GM19438 (cell line): ENCODE measurements around the gene C2orf15.
"Not testable (repeated sequence)": the region's sequence is repeated elsewhere in the genome, so short reads cannot be mapped to it uniquely, and the experiment has no call there.

Experiments
- ATAC-seq: cut with Tn5 transposase; IDR thresholded peaks from one replicate; pipeline ENCODE4 v1.9.1; 2021; ENCODE audit warnings: low read depth; ENCODE audit not compliant: unreplicated experiment

C2orf15 gene

GRCh38 chr2:99141110-99142108 lies at the start of gene C2orf15:
TSS of gene C2orf15 (plus strand) at chr2:99141707. CDS start at chr2:99150559, 8,852 bp downstream.
- ATAC-seq: peak; percentile 86

- ATAC-seq: no peak
Observed at GRCh38 chr2:99096728-99097127, 44.8 kb upstream of the C2orf15 start.

GRCh38 chr2:99101697-99102096 lies 39.8 kb upstream of the C2orf15 start:
- no peak for ATAC-seq

GRCh38 chr2:99104006-99104405 lies 37.5 kb upstream of the C2orf15 start:
- no peak for ATAC-seq

GRCh38 chr2:99106913-99107312 lies 34.6 kb upstream of the C2orf15 start:
- no peak for ATAC-seq

- ATAC-seq: no peak
Observed at GRCh38 chr2:99111236-99111635, 30.3 kb upstream of the C2orf15 start.

GRCh38 chr2:99111945-99112344 lies 29.6 kb upstream of the C2orf15 start:
- ATAC-seq: no peak

GRCh38 chr2:99112617-99113016 lies 28.9 kb upstream of the C2orf15 start:
- no peak for ATAC-seq

- no peak for ATAC-seq
Observed at GRCh38 chr2:99127981-99128380, 13.5 kb upstream of the C2orf15 start.

GRCh38 chr2:99135044-99135556 lies 6.4 kb upstream of the C2orf15 start:
- not testable (repeated sequence) for ATAC-seq

GRCh38 chr2:99139003-99139402 lies 2.5 kb upstream of the C2orf15 start:
- no peak for ATAC-seq

GRCh38 chr2:99140056-99140859 lies 1.2 kb upstream of the C2orf15 start:
- no peak for ATAC-seq

- ATAC-seq: peak; percentile 35
Observed at GRCh38 chr2:99140860-99141109, 722 bp upstream of the C2orf15 start.

- no peak for ATAC-seq
Observed at GRCh38 chr2:99150706-99151105, 9.2 kb downstream of the C2orf15 start.

- no peak for ATAC-seq
Observed at GRCh38 chr2:99152199-99152895, 10.8 kb downstream of the C2orf15 start.

GRCh38 chr2:99153921-99154604 lies 12.6 kb downstream of the C2orf15 start:
- no peak for ATAC-seq

- peak; percentile 97 for ATAC-seq
Observed at GRCh38 chr2:99154643-99155536, 13.4 kb downstream of the C2orf15 start, which contains the start of the genes LIPT1 and TSGA10. TSS of gene LIPT1 (plus strand) at chr2:99154967. CDS start at chr2:99161958, 6,991 bp downstream. TSS of gene TSGA10 (minus strand) at chr2:99154942. CDS start at chr2:99109439, 45,503 bp downstream.

- no peak for ATAC-seq
Observed at GRCh38 chr2:99156891-99157290, 15.4 kb downstream of the C2orf15 start.

GRCh38 chr2:99158599-99158998 lies 17.1 kb downstream of the C2orf15 start:
- no peak for ATAC-seq
